Measurements from ENCODE around the gene OLFML2B.

OLFML2B gene

DNA sequence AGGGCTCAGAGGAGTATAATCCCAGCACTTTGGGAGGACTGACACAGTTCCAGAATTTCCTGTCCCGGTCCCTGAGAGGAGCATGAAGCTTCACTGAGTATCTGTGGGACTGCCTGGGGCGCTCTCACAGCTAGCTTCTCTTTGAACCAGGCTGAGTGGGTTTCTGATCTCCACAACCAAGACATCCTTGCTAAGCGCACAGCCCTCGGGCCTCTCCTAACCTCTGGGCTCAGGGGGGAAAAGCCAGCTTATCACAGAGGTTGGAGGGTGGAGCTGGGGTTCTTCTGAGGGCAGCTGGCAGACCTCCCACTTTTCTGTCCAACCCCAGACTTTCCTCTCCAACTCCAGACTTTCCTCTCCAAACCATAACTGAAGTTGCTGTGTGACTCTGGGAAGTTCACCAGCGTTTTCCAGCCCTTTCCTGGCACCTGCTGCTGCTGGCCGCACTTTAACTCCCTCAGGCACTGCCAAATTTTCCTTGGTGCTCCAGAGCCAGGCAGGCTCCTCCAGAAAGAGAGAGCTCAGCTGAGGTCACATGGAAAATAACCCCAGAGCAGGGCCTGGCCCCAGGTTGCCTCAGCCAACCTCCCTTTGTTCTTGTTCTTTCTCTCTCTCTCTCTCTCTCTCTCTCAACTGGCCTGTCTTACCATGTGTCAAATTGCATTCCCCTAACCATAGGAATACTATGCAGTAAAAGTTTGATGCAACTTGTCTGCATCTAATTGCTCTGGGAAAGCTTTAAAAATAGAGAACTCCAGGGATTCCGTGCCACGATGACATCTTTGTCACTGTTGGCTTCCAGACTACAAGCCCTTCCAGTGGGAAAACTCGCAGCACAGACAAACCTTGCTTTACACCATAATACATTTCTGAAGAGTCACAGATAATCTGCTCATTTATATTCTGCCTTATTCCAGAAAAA lies 49.5 kb downstream of the OLFML2B start:
- DNase-seq, result no peak

DNA sequence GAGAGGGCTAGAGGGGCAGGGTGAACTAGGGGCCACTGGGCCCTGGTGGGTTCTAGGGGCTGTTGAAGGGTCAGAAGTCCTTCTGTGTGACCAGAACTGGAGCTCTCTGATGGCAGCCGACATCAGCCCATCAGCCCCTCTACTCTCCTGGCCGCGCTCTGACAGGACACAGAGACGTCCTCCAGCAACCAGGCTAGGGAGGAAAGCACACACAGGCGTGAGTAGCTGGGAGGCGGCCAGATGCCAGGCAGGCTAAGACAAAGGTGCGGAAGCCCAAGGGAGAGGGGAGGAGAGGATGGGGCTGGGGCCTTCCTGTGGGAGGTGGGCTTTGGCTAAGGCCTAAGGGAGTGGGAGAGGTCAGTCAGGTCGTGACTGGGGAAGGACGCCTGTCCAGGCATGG lies 50.8 kb downstream of the OLFML2B start:
- no peak for DNase-seq

DNA sequence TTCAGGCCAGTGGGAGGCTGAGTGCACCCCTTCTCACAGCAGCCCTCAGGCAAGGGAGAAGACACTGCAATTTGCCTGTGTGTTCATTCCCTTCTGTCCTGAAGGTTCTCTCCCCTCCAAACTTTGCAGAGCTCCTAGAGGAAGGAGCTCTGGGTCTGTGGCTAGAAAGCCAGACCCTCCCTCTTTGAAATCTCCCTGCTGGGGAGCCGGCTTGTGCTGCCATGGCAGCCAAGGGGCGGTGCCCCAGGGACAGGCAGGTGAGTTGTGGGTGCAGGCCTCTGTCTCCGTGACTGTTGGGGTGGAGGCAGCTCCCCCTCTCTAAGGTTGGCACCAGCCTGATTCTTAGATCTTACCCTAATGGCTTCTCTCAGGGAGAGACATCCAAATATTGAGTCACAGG lies 53.0 kb downstream of the OLFML2B start:
- no peak for DNase-seq

DNA sequence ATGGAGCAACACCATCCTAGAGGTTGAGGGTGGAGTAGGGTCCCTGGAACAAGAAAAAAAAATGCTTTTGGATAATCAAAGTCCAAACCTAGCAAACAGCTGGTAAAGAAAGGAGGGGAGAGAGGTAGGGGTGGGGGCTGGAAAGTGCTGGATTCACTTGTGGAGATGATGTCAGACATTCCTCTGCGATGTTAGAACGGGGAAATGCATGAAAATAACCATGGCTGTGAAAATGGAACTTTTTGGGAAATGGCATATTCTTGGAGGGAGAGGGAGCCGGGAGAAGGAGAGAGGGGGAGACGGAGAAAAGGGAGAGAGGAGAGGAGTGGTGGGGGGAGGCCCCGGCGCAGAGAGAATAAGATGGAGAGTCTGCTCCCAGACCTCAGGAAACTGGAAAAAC lies 53.6 kb downstream of the OLFML2B start:
- DNase-seq, result no peak

DNA sequence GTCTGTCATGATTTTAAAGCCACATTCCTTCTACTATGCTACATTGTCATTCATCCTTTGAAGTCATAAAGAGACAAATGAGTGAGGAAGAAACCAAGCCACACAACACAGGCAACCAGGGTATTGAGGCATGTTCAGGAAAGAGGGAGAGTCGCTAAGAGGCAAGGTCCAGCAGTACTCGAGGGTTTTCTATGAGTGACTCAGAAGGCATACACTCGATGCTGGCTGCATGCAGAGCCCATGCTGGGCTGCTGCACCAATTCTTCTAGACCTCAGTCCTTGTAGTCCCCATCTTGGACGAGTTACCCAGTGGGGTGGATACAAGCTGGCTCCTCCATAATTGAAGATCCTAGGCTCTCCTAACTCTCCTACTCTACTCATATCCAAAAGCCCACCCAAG lies 57.6 kb downstream of the OLFML2B start:
- DNase-seq, result no peak

DNA sequence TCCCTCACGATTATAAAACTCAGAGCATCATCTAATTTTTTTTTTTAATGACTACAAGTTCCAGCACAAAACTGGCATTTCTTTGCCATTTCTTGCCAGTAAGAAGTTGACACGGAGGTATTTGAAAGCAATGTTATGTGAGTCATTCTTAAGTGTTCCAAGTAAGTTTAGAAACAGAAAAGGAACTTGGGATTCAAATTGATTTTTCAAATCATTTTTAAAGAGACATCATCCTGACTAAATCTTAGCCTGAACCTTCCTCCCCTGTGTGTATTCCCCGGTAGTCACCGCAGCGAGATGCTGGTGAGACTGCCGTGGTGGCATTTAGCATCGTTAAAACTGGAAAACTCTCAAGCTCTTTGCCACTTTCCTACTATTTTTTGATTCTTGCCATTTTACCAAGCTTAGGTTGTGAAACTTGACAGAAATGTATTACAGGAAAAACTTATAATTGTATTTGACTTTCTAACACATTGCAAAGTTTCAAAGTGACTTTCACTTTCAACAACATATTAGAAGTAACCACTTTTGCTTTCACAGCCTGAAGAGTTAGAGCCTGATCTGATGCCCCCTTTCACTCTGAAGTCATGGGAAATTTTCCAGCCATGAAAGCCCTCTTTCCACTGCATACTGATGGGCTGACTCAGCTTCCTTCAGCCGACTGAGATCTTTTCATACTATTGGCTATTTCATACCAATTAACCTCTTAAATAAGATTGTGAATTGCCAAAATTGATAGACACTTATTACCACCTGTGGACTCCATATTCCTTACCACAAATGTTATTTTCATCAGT lies 61.4 kb downstream of the OLFML2B start:
- DNase-seq, result peak in 1 of 2 donors; percentile 17

DNA sequence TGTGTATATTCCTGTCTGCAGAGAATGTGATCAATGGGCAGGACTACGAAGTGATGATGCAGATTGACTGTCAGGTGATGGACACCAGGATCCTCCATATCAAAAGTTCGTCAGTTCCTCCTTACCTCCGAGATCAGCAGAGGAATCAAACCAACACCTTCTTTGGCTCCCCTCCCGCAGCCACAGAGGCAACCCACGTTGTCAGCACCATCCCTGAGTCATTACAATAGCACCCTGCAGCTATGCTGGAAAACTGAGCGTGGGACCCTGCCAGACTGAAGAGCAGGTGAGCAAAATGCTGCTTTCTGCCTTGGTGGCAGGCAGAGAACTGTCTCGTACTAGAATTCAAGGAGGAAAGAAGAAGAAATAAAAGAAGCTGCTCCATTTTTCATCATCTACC lies 65.2 kb downstream of the OLFML2B start:
- no peak for DNase-seq

DNA sequence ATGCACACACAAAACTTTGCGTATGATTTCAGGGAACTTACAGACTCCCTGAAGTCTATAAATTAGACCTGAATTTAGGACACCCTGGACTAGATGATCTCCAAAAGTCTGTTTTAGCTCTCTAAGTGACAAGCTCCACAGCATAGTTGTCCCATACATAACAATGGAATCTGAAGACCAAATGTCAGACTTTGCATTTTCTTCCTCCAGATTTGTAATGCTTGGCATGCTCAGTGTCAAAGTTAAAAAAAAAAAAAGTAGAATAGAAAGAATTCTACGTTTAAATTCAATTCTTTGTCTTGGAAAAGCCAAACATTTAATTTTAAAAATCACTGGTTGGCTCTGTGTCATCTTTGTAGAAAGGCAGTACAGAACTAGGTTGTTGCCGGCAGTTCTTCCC lies 66.7 kb downstream of the OLFML2B start:
- DNase-seq, result no peak

DNA sequence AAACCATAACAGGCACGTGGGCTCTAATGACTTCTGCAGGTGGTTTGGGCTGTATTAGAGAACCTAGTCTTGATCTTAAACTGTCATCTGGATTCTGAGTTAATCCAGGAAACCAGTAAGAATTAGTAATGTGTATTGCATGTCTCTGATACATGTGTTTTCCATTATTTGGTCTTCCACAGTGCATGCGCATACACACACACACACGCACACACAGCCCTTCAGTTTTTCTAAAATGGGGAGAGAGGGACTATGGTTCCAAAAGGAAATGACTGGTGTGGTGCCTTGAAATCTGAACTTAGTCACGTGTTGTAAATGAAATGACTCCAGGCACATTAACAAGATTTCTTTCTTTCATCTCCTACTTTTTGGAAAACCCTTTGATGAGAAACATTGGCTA lies 67.6 kb downstream of the OLFML2B start:
- no peak for DNase-seq

DNA sequence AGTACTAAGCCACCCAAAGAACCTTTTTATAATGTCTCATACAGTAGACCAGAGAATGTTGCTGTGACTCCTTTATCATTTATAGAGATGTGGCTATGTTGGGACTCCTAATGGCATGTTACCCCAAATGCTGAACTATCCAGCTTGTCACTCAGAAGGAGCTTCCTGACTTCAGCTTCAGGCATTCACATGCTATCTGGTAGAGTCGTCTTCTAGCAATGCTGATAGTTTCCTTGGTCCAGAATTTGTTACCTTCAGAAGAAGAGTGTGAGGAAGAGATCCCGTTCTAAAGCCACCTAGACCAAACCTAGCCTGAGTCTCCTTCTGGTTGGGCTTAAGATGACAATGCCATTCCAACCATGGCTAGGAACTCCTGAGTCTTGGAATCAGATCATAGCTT lies 68.1 kb downstream of the OLFML2B start:
- no peak for DNase-seq

DNA sequence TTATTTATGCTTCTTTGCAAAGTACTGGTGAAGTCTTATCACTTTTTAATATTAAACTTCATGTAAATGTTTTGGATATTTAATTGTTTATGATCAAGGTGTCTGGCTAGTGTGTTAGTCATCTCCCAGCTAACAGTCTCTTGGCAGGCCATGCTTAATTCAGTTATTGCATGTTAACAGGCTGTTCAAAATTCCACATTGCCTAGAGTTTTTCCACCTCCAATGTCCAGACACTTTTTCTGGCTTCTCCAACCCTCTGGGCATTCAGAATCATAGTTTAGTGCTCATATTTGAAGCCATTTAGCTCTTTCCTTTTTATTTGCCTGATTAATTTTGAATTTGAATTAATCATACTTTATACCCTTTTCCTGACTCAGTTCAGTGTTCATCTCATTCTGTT lies 69.2 kb downstream of the OLFML2B start:
- no peak for DNase-seq

DNA sequence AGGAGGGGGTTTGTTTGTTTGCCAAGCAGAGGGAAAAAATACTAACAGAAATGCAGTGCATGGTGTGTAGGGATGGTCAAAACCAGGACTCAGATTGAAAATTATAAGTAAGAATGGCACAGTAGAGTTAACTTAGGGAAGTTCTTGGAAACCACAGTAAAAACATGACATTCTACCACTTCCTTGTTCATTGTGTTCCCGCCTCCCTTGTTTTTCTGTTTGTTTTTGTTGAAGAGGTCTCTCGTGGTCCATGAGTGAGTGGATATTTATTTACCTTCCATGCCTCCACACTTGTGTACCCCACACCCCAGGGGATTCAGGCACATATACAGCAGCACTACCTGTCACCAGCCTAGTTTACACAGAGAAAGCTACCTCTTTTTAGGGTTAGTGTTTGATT lies 69.6 kb downstream of the OLFML2B start:
- no peak for DNase-seq

DNA sequence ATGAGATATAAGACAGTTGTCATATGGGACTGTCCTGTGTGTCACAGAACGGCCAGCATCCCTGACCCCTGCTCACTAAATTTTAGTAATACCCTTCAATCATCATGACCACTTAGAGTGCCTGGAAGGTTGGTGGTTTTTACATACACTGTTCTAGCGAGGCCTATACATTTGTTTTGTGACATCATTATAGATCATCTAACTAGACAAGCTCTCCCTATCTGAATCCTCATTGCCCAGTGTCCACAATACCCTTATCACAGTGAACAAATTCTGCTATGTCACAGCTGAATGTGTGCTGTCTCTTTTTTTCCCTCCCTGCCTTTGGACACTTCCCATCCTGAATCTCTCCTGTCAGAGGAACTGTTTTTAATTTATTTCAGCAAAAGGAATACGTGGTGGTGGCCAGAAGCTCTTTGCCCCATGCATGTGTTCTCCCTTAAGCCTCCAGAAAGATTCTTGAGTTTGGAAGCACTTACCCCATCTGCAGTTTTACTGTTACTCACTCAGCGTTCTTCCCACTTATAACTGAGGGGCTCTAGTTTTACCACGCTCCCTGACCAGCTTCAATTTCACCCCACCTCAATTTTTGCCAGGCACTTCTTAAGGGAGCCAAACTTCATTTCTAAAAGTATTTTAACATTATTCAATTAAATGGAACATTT lies 70.3 kb downstream of the OLFML2B start:
- DNase-seq, result no peak

DNA sequence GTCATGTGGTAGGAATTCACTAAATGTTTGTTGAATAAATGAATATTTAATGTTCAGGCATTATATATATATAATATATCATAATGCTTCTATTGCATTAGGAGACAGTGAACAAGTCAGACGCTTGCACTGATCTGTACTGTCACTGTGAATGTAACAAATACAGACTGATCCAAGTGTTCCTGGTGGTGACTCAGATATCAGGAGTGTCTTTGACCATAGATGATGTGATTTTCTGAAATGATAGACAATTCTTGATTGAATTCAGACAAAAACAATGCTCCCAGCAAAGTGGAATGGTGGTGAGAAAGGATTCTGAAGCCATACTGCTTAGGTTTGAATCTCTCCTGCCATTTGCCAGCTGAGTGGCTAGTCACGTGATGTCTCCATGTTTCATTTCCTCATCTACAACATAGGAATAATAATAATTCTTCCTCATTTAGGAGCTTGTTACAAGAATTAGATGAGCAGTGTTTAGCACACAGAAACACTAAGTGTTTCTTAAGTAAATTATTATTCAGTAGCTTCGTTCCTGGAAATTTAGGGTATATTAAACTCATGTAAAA lies 71.0 kb downstream of the OLFML2B start:
- DNase-seq, result no peak

DNA sequence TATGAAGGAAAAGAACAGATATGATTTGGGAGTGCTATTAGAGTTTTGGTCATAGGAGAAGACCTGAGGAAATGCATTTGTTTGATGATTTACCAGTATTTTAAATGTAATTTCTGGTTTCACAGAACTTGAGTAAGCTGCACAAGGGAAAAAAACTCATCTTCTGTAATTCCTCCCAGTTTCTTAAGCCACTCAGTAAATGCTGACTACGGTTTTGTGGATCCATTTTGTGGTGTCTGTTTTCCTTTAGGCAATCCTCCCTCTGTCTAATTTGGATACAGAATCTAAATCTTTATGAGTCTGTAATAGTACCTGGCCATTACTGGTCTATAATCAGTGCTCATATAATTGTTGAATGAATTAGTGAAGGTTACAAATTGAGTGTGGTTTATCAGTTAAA lies 72.0 kb downstream of the OLFML2B start:
- no peak for DNase-seq

DNA sequence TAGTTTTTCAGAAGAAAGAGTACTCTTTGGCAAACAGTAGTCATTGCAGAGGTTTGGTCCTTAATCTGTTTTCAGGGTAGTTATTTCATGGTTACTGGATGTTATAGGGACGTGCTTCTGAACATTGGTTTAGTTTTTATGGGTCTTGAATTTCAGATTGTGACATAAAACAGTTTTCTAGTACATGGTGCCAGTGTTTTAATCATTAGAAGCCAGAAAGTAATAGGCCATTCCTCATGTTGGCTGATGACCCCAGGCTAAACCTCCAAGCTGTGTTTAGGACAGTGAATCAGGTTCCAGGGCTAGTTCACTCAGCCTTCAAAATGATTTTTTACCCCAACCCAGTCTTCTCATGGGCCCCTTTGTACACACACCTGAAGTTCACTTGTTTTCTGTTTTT lies 73.3 kb downstream of the OLFML2B start:
- no peak for DNase-seq

DNA sequence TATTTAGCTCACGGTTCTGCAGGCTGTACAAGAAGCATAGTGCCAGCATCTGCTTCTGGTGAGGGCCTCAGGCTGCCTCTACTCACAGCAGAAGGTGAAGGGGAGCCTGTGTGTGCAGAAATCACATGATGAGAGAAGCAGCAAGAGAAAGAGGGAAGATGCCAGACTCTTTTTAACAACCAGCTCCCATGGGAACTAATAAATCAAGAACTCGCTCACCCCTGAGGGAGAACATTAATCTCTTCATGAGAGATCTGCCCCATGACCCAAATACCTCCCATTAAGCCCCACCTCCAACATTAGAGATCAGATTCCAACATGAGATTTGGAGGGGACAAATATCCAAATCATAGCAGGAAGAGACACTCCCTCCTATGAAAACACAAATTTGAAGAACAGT lies 74.1 kb downstream of the OLFML2B start:
- DNase-seq, result no peak

DNA sequence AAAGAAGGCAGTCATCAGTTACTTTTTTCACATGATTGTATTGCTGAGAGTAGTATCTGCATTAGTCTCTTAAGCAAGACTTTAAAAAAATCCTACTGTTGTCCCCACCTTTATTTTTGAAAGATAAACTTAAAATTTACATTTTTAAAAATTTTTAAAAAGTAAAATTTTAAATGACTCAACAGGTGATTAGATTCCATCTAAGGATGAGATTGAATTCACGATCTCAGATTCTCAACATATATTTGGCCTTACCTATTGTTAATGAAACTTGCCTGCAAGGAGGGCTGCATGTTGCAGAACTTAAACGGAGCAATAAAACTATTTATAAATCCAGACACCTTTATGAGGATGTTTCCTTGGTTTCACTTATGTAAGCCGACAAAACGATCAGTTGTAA lies 75.2 kb downstream of the OLFML2B start:
- no peak for DNase-seq

DNA sequence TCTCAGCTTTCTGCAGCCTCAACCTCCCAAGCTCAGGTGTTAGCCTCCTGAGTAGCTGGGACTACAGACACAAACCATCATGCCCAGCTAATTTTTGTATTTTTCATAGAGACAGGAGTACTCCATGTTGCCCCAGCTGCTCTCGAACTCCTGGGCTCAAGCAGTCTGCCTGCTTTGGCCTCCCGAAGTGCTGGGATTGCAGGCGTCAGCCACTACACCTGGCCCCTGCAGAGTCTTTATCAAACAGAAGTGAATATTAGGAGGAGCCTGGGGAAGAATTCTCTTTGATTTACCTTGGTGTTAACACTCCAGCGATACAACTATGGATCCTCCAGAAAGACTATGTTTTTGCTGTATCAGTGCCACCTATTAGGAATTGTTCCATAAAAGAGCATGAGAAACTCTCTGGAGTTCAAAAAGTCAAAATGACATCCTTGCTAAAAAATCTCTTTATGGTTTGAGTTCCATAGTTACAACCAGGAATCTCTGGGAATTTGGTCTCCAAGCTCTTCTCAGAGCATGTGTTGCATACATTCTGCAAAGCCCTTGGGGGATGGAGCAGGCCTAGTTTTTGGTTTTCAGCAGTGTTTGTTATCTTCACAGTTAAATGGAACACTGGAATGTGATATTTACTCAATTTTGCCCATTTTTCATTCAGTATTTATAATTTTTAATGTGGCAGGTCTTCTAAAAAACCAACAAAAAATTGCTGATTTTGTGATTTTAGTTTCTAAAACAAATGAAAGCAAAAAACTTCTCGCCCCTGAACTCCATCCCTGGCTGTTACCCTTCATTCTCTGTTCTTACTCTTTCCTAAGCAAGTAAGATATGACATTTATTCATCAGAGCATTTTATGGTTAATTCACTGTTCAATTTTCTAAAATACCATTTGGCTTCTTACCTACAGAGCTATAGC lies 77.3 kb downstream of the OLFML2B start:
- DNase-seq, result no peak

DNA sequence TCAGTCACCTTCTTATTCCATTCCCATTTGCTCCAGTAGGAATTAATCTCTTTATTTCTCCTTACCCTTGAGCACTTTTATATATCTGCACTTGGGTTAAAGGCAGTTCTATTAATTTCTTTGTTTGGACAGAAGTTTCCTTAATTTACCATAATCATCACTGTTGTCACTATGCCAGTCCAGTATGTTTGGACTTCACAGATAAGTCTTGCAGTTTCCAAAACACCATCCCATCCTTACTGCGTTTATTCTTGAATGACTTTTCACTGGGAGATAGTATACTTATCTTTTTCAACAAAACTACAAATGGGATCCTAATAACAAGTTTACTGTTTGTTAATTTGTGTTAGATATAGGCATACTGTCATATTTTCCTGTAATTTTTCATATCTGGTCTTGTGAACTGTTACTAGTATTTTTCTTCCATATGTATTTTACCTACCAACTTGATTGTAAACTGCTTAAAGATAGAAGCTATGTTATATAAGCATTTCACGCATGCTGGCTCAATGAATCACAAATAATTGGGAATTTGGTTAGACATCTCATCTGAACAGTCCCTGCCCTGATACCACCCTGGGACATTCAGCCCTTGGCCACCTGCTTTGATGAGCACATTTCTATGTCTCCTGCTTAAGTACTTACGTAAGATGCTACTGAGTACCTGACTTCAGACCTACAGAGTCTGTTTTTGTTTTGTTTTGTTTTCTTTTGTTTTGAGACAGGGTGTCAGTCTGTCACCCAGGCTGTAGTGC lies 78.2 kb downstream of the OLFML2B start:
- DNase-seq, result no peak

DNA sequence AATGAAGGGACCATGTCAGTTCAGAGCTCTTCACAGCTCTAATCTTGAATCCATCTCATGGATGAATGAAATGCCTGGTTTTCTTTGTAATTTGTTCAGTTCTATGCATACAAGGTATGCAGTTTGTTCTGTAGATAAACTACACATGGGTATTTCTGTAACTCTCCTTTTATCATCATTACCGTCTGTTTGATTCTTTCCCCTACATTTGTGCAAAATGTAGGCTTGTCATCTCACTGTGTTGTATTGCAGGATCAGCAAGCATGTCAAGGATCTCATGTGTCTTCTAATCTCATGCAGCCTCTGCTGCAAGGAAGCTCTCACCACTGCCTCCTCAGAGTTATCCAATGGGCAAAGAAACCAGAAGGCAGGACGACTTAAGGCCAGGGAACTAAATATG lies 79.3 kb downstream of the OLFML2B start:
- DNase-seq, result no peak
